Endometrium (tissue), 2 donors: ENCODE results near the gene FAM163A.
"Not testable (repeated sequence)": the region's sequence is repeated elsewhere in the genome, so short reads cannot be mapped to it uniquely, and the experiment has no call there.

ENCODE experiments used
- FAIRE-seq: peaks from 2 replicates; lab custom pipeline; 2012; peaks lifted over from hg19 to GRCh38; lab: Jason Lieb, UNC
- donor health status: control.
- donor health status: control.

FAM163A gene

GRCh38 chr1:179855831-179856230, 112.7 kb downstream of the FAM163A start:
- FAIRE-seq = not testable (repeated sequence)

GRCh38 chr1:179856296-179856695, 113.2 kb downstream of the FAM163A start:
- no peak for FAIRE-seq

DNA sequence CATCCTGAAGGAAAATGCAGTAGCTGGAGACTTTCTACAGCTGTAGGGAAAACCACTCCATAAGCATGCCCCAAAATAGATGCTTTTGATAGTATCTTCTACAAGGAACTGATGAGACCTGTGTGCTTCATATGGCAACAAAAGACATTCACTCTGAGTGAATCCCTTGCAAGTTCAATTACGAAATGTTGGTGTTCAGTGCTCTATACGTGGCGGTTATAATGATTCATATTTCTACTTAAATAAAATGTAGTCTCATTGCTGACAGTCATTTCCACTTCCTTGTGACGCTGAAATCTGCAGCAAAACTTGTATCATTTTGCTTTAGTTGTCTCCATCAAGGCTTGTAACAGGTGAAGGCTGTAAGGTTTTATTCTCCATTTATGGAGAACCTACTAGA, 113.9 kb downstream of the FAM163A start:
- no peak for FAIRE-seq

DNA sequence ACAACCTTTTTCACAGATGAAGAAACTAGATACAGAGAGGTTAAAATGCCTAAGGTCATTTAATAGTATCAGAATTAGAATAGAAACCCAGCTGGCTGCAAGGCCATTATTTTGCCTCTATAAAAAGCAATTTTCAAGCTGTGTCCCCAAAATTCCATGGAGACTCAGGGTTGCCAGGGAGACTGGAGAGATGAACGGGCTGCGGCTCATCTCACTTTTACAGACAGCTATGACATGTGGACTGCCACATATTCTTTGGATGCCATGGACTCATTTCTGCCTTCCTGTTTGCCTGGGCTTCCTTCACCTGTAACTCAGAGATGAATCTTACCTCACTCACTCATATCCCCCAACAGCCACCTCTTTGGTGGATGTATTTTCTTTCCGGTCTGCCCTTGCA, 117.6 kb downstream of the FAM163A start:
- no peak for FAIRE-seq

- no peak for FAIRE-seq
Observed at GRCh38 chr1:179865377-179865776, 122.3 kb downstream of the FAM163A start.
